ES-I3 (cell line): Measurements from ENCODE around the gene PARK7.
"Not testable (repeated sequence)": the region's sequence is repeated elsewhere in the genome, so short reads cannot be mapped to it uniquely, and the experiment has no call there.

Experiments used
- H3K36me3 ChIP-seq: 2 replicates; pipeline ENCODE4 v1.6.1; 2013; ENCODE audit warnings: mild to moderate bottlenecking, low read length, control low read depth, moderate library complexity; ENCODE audit not compliant: insufficient read depth
- H3K4me1 ChIP-seq: 2 replicates; pipeline ENCODE4 v1.6.1; 2013; ENCODE audit warnings: mild to moderate bottlenecking, control low read depth, low read length; ENCODE audit not compliant: insufficient read depth
- H3K9ac ChIP-seq: 2 replicates; pipeline ENCODE4 v1.6.1; 2013; ENCODE audit warnings: low read depth, mild to moderate bottlenecking, low read length, moderate library complexity
- H3K9me3 ChIP-seq: 2 replicates; pipeline ENCODE4 v1.6.1; 2013; ENCODE audit warnings: mild to moderate bottlenecking, low read length, moderate library complexity; ENCODE audit not compliant: control insufficient read depth, insufficient read depth

Gene PARK7

DNA sequence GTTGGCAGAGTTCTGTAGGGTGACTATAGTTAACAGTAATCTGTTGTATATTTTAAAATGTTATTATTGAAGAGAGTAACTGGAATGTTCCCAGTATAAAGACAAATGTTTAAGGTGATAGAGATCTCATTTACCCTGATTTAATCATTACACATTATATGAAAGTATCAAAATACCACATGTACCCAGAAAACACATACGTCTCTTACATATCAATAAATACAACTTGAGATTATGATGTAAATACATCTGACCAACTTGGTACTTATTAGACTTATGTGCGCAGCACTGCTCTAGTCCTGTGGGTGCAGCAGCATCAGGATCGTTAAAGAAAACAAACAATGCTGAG, 670 bp upstream of the PARK7 start:
- peak overlapping the region; percentile 76 for H3K9ac ChIP-seq
- H3K36me3 ChIP-seq: peaks cover 27% of the 10 kb centered on the region
- H3K9me3 ChIP-seq: no peaks in the 10 kb centered on the region
- H3K4me1 ChIP-seq: no peaks in the 10 kb centered on the region

DNA sequence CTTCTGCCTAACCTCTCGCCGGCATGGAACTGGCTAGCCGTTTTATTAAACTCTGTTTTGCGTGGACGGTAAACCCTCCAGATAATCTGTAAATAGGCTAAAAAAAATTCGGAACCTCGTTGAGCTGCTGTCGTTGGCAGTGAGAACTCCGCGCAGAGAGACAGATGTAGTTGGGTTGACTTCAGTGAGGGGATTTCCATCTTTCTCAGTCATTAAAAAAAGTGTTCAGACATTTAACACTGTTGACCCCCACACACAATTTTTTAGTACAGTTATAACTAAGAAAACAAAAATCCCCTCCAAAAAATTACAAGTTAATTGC, 464 bp downstream of the PARK7 start:
- Histone ChIP-seq H3K36me3 (peaks cover 31% of the 10 kb centered on the region), H3K9me3 (no peaks in the 10 kb centered on the region), H3K9ac (peak overlapping the region; percentile 76), H3K4me1 (no peaks in the 10 kb centered on the region)

DNA sequence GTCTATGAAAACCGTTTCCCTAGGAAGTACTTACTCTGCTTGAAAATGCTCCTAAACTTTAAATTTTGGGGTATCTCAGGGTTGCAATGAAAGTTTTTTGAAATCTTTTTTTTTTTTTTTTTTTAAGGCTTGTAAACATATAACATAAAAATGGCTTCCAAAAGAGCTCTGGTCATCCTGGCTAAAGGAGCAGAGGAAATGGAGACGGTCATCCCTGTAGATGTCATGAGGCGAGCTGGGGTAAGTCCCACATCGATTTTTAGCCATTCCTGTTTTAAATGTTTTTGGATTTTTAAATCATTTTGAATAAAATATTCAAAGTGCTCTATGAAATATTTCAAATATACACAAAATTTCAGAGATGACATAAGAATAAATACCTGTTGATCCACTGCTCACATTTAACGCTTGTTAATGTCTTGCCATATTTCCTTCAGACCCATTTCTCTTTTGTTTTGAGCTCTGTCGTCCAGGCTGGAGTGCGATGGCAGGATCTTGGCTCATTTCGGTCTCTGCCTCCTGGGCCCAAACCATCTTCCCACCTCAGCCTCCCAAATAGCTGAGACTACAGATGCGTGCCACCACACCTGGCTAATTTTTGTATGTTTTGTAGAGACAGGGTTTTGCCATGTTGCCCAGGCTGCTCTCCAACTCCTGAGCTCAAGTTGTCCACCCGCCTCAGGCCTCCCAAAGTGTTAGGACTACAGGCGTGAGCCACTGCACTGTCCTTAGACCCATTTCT, 1.3 kb downstream of the PARK7 start:
- Histone ChIP-seq H3K9me3 (no peaks in the 10 kb centered on the region), H3K4me1 (no peaks in the 10 kb centered on the region), H3K9ac (peak overlapping the region; percentile 76), H3K36me3 (peaks cover 31% of the 10 kb centered on the region)

DNA sequence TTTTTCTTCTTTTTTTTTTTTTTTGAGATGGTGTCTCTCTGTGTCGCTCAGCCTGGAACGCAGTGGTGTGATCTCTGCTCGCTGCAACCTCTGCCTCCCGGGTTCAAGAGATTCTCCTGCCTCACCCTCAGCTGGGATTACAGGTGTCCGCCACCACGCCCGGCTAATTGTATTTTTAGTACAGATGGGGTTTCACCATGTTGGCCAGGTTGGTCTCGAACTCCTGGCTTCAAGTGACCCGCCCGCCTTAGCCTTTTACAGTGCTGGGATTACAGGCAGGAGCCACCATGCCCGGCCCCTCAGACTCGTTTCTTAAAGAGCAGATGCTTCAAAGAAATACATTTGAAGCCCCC, 1.8 kb downstream of the PARK7 start:
- not testable (repeated sequence) for H3K9me3 ChIP-seq, H3K9ac ChIP-seq, H3K4me1 ChIP-seq
- H3K36me3 ChIP-seq: peaks cover 31% of the 10 kb centered on the region

DNA sequence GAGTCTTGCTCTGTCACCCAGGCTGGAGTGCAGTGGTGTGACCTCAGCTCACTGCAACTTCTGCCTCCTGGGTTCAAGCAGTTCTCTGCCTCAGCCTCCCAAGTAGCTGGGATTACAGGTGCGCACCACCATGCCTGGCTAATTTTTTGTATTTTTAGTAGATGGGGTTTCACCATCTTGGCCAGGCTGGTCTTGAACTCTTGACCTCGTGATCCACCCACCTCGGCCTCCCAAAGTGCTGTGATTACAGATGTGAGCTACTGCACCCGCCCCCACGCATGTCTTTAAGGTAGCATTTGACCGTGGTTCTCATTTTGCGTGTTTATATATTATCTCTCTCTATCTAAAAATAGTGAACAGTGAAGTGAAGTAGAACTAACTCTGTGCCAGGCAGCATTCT, 2.3 kb downstream of the PARK7 start:
- not testable (repeated sequence) for H3K9ac ChIP-seq, H3K9me3 ChIP-seq, H3K4me1 ChIP-seq
- peaks cover 31% of the 10 kb centered on the region for H3K36me3 ChIP-seq

DNA sequence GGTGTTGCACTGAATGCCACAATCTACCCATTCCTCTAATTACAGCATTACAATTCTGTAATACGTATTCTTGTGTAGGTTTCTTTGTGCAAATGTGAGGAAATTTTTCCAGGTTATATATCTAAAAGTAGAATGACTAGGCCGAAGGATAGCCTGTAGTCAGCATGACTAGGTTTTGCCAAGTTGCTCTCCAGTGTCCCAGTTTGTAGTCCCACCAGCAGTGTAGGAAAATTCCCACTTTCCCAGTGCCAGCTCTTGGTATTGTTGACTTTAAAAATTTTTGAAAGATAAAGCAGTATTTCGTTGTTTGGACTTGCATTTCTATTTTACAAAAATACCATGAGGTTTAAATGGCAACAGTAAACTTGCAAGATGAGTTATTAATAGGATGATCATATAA, 3.0 kb downstream of the PARK7 start:
- no peak overlapping the region for H3K9ac ChIP-seq
- no peaks in the 10 kb centered on the region for H3K9me3 ChIP-seq
- peaks cover 31% of the 10 kb centered on the region for H3K36me3 ChIP-seq
- H3K4me1 ChIP-seq: no peaks in the 10 kb centered on the region

DNA sequence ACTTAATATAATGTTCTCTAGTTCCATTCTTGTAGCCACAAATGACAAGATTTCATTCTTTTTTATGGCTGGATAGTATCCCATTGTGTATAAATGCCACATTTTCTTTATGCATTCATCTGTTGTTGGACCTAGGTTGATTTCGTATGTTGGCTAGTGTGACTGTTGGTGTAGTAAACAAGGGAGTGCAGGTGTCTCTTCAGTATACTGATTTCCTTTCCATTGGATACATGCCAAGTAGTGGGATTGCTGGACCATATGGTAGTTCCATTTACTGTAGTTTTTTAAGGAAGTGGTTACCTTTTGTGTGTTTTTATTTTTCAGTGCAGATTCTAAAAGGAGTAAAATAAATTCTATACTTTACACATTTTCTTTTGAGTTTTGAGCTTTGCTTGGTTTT, 5.7 kb downstream of the PARK7 start:
- H3K9ac ChIP-seq: no peak overlapping the region
- peaks cover 44% of the 10 kb centered on the region for H3K36me3 ChIP-seq
- H3K9me3 ChIP-seq: no peaks in the 10 kb centered on the region
- no peaks in the 10 kb centered on the region for H3K4me1 ChIP-seq

DNA sequence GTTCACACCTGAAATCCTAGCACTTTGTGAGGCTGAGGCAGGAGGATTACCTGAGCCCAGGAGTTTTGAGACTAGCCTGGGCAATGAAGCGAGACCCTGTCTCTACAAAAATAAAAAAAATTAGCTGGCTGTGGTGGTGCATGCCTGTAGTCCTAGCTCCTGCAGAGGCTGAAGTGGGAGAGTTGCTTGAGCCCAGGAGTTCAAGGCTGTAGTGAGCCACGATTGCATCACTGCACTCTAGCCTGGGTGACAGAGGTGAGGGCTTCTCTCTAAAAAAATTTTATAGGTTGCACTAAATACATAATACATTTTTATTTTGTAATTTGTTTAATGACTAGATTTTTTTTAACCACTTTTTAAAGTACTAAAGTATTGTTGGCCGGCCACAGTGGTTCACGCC, 6.1 kb downstream of the PARK7 start:
- H3K9me3 ChIP-seq: no peaks in the 10 kb centered on the region
- no peaks in the 10 kb centered on the region for H3K4me1 ChIP-seq
- peaks cover 44% of the 10 kb centered on the region for H3K36me3 ChIP-seq
- H3K9ac ChIP-seq: no peak overlapping the region

DNA sequence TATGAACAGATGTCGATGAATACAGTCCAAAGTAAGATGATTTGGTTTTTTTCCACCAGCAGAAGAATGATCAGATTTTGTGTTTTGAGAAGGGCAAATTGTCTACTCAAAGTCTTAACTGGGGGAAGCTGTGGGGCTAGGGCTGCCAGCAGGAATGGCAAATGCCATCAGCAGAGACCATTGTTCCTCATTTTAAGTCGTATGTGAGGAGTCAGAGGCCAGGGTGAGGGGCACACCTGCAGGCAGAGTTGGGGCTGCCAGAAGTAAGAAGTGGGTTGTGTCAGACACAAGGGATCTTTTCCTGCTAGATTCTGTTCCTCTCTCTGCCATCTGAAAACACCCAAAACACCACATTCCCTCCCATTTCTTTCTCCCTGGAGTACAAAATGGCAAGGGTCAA, 8.7 kb downstream of the PARK7 start:
- Histone ChIP-seq H3K4me1 (no peaks in the 10 kb centered on the region), H3K9ac (no peak overlapping the region), H3K9me3 (no peaks in the 10 kb centered on the region), H3K36me3 (peaks cover 23% of the 10 kb centered on the region)

DNA sequence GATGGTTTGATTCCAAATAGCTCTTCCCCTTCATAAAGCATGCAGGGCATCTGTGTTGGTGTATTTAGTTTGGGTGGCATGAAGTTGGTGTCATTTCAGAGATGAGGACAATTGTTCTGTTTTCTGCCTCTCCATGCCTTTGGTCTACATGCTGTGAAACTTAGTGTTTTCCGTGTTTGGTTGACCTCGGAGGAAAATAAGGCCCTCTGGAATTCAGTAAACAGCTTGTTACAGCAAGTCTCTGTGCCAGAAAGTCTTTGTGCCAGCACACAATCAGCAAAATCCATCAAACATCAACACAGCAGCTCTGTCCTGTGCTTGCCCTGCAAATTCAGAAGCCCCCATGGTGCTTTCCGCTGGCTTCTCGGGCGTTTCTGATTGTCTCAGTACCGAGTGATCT, 9.5 kb downstream of the PARK7 start:
- H3K36me3 ChIP-seq: peaks cover 16% of the 10 kb centered on the region
- H3K4me1 ChIP-seq: no peaks in the 10 kb centered on the region
- no peaks in the 10 kb centered on the region for H3K9me3 ChIP-seq
- H3K9ac ChIP-seq: no peak overlapping the region

DNA sequence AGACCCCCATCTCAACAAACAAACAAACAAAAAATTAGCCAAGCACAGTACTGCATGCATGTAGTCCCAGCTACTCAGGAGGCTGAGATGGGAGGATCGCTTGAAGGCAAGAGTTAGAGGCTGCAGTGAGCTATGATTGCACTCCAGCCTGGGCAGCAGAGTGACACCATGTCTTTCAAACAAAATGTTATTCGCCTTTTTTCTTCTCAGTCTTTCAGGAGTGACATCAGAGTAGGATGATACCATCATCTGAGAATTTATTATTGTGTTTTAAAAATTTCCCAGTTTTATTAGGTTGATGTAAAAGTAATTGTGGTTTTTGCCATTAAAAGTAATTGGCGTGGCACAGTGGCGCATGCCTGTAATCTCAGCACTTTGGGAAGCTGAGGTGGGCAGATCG, 10.8 kb downstream of the PARK7 start:
- no peaks in the 10 kb centered on the region for H3K4me1 ChIP-seq
- H3K36me3 ChIP-seq: peaks cover 15% of the 10 kb centered on the region
- H3K9me3 ChIP-seq: no peaks in the 10 kb centered on the region
- no peak overlapping the region for H3K9ac ChIP-seq

DNA sequence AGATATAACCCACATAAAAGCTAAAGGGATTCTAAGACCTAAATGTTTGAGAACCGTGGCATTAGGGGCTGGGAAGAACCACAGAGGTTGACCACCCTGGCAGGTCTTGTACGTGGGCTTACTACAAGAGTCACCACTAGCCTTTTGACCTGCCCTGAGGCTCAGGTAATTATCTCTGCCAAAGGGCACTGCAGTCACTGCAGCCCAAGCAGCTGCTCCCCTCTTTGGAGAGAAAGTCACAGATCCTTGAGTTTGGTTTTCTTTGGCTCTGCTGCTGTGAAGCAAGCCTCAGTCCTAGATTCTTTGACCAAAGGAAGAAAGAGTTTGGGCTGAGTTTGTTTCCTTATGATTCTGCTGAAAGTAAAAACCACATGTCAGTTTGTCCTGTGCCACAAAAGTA, 11.6 kb downstream of the PARK7 start:
- Histone ChIP-seq H3K36me3 (peaks cover 18% of the 10 kb centered on the region), H3K9ac (no peak overlapping the region), H3K9me3 (no peaks in the 10 kb centered on the region)

DNA sequence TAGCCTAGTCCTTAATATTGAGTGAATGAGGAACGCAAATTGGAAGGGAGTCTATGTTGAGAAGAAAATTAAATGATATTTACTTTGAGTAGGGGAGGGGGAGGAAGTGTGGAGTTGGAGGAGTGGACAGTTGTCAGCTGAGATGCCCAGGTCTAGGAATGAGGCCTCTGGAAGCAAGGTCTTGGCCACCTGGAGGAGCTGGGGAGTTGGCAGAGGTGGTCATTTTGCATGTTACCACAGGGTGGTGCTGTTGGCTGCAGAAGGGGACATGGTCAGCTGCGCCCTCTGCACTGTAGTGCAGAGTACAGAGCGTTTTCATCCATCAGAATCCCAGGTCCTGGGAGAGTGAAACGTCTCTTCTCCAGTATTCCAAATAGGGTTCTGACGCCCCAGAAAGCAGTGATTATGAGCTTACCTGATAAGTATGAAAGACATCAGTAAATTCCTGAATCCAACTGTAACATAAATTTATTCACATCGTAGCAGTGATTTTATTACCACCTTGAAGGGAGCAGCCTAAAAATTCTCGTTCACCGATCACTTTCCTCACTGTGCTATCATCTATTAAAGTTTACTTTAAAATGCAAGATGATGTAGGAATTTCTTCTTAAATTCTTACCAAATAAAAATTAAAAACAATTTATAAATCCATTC, 13.8 kb downstream of the PARK7 start:
- no peak overlapping the region for H3K9ac ChIP-seq
- peaks cover 23% of the 10 kb centered on the region for H3K36me3 ChIP-seq
- H3K9me3 ChIP-seq: no peaks in the 10 kb centered on the region
- no peaks in the 10 kb centered on the region for H3K4me1 ChIP-seq

More for the DNA sequence above, 11.6 kb downstream of the PARK7 start:
- no peaks in the 10 kb centered on the region for H3K4me1 ChIP-seq

DNA sequence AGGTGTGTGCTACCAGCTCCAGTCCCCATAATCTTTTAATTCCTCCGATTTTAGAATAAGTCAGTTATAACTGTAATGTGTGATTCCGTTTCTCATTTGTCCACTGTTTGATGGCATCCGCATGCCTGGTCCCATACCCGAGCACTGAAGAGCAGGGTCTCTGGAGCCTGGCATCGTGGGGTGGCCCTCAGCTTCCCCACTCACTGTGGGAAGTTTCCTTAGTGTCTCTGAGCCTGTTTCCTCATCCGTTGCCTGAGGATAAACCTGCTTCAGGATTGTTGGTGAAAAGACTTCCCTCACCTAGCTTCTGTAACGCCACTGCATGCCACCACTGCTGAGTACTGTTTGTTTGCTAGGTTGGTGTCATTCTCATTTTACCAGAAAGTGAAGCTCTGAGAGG, 19.5 kb downstream of the PARK7 start:
- Histone ChIP-seq H3K4me1 (no peaks in the 10 kb centered on the region), H3K9me3 (no peaks in the 10 kb centered on the region), H3K36me3 (peaks cover 26% of the 10 kb centered on the region), H3K9ac (no peak overlapping the region)

DNA sequence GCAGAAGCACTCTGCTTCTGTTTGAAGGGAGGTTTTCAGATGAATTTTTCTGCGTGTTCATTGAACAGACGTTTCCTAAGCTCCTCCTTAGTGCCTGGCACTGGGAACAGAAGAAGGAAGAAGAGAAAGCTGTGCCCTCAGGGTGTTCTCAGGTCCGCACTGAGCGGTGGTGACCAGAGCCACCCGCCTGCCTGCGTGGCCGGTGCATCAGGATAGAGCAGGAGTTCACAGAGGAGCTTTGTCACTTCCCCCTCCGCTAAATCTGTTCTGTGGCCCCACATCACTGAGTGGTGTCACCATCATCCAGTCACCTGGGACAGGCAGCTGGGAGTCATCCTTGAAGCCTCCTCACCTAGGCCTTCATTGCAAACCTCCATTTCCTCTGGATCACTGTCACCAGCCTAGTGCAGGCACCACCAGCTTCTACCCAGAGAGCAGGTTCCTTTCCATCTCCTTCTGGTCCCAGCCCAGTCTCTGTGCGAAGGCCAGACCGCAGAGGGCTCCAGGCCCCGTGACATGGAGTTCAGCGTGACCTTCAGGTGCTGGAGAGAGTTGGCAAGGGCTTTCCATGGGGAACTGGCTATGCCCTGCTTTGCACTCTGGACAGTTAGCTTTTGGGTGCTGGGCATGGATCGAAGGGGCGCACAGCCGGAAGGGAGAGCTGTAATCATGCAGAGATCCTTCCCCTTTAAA, 21.7 kb downstream of the PARK7 start:
- Histone ChIP-seq H3K9me3 (no peaks in the 10 kb centered on the region), H3K36me3 (peaks cover 22% of the 10 kb centered on the region), H3K9ac (no peak overlapping the region), H3K4me1 (no peaks in the 10 kb centered on the region)
